Dendritic cell treated with granulocyte-macrophage colony-stimulating factor and Interleukin-4, amounts not matched to agents 40 ng/mL and 50 ng/mL, for 4 days (primary cell): ENCODE data around the gene ANKRD44.

Experiments
- H3K27ac Mint-ChIP-seq: one replicate; pipeline ENCODE4 v1.8.0; 2022; ENCODE audit warnings: mild to moderate bottlenecking, mixed read lengths
- H3K27me3 Mint-ChIP-seq: one replicate; pipeline ENCODE4 v1.8.0; 2022; ENCODE audit warnings: mild to moderate bottlenecking, mixed read lengths
- H3K36me3 Mint-ChIP-seq: one replicate; pipeline ENCODE4 v1.8.0; 2022; ENCODE audit warnings: low read depth, mixed read lengths
- H3K4me1 Mint-ChIP-seq: one replicate; pipeline ENCODE4 v1.8.0; 2022; ENCODE audit warnings: low read depth, mixed read lengths
- H3K4me3 Mint-ChIP-seq: one replicate; pipeline ENCODE4 v1.8.0; 2022; ENCODE audit warnings: mild to moderate bottlenecking, moderate library complexity, mixed read lengths
- H3K9me3 Mint-ChIP-seq: one replicate; pipeline ENCODE4 v1.8.0; 2022; ENCODE audit warnings: mixed read lengths
- intact Hi-C: fragments of 100-400 bp; cut with micrococcal nuclease; formaldehyde crosslinking; loops from one replicate; pipeline ENCODE4 v1.15.0; 2022

The ANKRD44 gene

GRCh38 chr2:197189426-197190099 is 121.0 kb downstream of the ANKRD44 start:
- H3K4me3 Mint-ChIP-seq = no peak overlapping the region
- H3K27me3 Mint-ChIP-seq = no peaks in the 10 kb centered on the region
- H3K9me3 Mint-ChIP-seq = no peaks in the 10 kb centered on the region
- H3K27ac Mint-ChIP-seq = no peak overlapping the region
- intact Hi-C loops = loop anchor here (5.0 kb wide), 1 partner anchor 188 kb away; no protein-coding TSS in a partner anchor
- H3K4me1 Mint-ChIP-seq = peaks cover 35% of the 10 kb centered on the region
- peaks cover 26% of the 10 kb centered on the region for H3K36me3 Mint-ChIP-seq

GRCh38 chr2:197185676-197186075 is 124.9 kb downstream of the ANKRD44 start:
- Mint-ChIP-seq H3K27me3 (no peaks in the 10 kb centered on the region), H3K4me1 (peaks cover 48% of the 10 kb centered on the region), H3K9me3 (no peaks in the 10 kb centered on the region), H3K27ac (no peak overlapping the region), H3K36me3 (peaks cover 54% of the 10 kb centered on the region), H3K4me3 (no peak overlapping the region)
- intact Hi-C loops = no loop called here

GRCh38 chr2:197184959-197185586 is 125.5 kb downstream of the ANKRD44 start:
- Mint-ChIP-seq H3K9me3 (no peaks in the 10 kb centered on the region), H3K27ac (no peak overlapping the region), H3K36me3 (peaks cover 60% of the 10 kb centered on the region), H3K4me3 (no peak overlapping the region), H3K27me3 (no peaks in the 10 kb centered on the region), H3K4me1 (peaks cover 48% of the 10 kb centered on the region)
- intact Hi-C loops = no loop called here

GRCh38 chr2:197183355-197183754 is 127.2 kb downstream of the ANKRD44 start:
- intact Hi-C loops = no loop called here
- peaks cover 71% of the 10 kb centered on the region for H3K36me3 Mint-ChIP-seq
- no peaks in the 10 kb centered on the region for H3K9me3 Mint-ChIP-seq
- H3K4me3 Mint-ChIP-seq = no peak overlapping the region
- peaks cover 52% of the 10 kb centered on the region for H3K4me1 Mint-ChIP-seq
- H3K27me3 Mint-ChIP-seq = no peaks in the 10 kb centered on the region
- no peak overlapping the region for H3K27ac Mint-ChIP-seq

- Mint-ChIP-seq H3K4me3 (no peak overlapping the region), H3K36me3 (peaks cover 71% of the 10 kb centered on the region), H3K27me3 (no peaks in the 10 kb centered on the region), H3K9me3 (no peaks in the 10 kb centered on the region), H3K27ac (peak overlapping the region; percentile 5), H3K4me1 (peaks cover 45% of the 10 kb centered on the region)
- intact Hi-C loops = no loop called here
Measured at GRCh38 chr2:197182668-197183067, 127.9 kb downstream of the ANKRD44 start.

GRCh38 chr2:197181491-197181890 is 129.1 kb downstream of the ANKRD44 start:
- H3K4me1 Mint-ChIP-seq = peaks cover 42% of the 10 kb centered on the region
- H3K4me3 Mint-ChIP-seq = no peak overlapping the region
- H3K36me3 Mint-ChIP-seq = peaks cover 69% of the 10 kb centered on the region
- no peaks in the 10 kb centered on the region for H3K9me3 Mint-ChIP-seq
- no peak overlapping the region for H3K27ac Mint-ChIP-seq
- intact Hi-C loops = no loop called here
- no peaks in the 10 kb centered on the region for H3K27me3 Mint-ChIP-seq

- Mint-ChIP-seq H3K27ac (no peak overlapping the region), H3K36me3 (peaks cover 58% of the 10 kb centered on the region), H3K4me3 (no peak overlapping the region), H3K4me1 (peaks cover 49% of the 10 kb centered on the region), H3K9me3 (no peaks in the 10 kb centered on the region), H3K27me3 (no peaks in the 10 kb centered on the region)
- intact Hi-C loops = no loop called here
Measured at GRCh38 chr2:197179744-197180498, 130.7 kb downstream of the ANKRD44 start.

GRCh38 chr2:197176522-197176921 is 134.1 kb downstream of the ANKRD44 start:
- intact Hi-C loops = no loop called here
- no peak overlapping the region for H3K4me3 Mint-ChIP-seq
- no peak overlapping the region for H3K27ac Mint-ChIP-seq
- H3K9me3 Mint-ChIP-seq = no peaks in the 10 kb centered on the region
- H3K4me1 Mint-ChIP-seq = peaks cover 31% of the 10 kb centered on the region
- no peaks in the 10 kb centered on the region for H3K27me3 Mint-ChIP-seq
- peaks cover 43% of the 10 kb centered on the region for H3K36me3 Mint-ChIP-seq

- no peak overlapping the region for H3K27ac Mint-ChIP-seq
- peaks cover 47% of the 10 kb centered on the region for H3K36me3 Mint-ChIP-seq
- no peaks in the 10 kb centered on the region for H3K9me3 Mint-ChIP-seq
- H3K4me3 Mint-ChIP-seq = no peak overlapping the region
- intact Hi-C loops = loop anchor here (5.0 kb wide), 1 partner anchor 37 kb away; no protein-coding TSS in a partner anchor
- no peaks in the 10 kb centered on the region for H3K27me3 Mint-ChIP-seq
- H3K4me1 Mint-ChIP-seq = peaks cover 43% of the 10 kb centered on the region
Measured at GRCh38 chr2:197174539-197175094, 136.0 kb downstream of the ANKRD44 start.

- Mint-ChIP-seq H3K4me1 (peaks cover 54% of the 10 kb centered on the region), H3K27ac (no peak overlapping the region), H3K9me3 (no peaks in the 10 kb centered on the region), H3K27me3 (no peaks in the 10 kb centered on the region), H3K4me3 (no peak overlapping the region), H3K36me3 (peaks cover 45% of the 10 kb centered on the region)
- intact Hi-C loops = loop anchor here (5.0 kb wide), 1 partner anchor 34 kb away; no protein-coding TSS in a partner anchor
Measured at GRCh38 chr2:197171582-197171981, 139.0 kb downstream of the ANKRD44 start.

GRCh38 chr2:197170208-197170607 is 140.4 kb downstream of the ANKRD44 start:
- Mint-ChIP-seq H3K36me3 (peaks cover 46% of the 10 kb centered on the region), H3K4me1 (peaks cover 56% of the 10 kb centered on the region), H3K27ac (peak overlapping the region; percentile 51), H3K9me3 (no peaks in the 10 kb centered on the region), H3K27me3 (no peaks in the 10 kb centered on the region), H3K4me3 (no peak overlapping the region)
- intact Hi-C loops = loop anchor here (5.0 kb wide), 1 partner anchor 33 kb away; no protein-coding TSS in a partner anchor

GRCh38 chr2:197168705-197169104 is 141.9 kb downstream of the ANKRD44 start:
- intact Hi-C loops = loop anchor here (2.0 to 5.0 kb wide), 3 partner anchors 16 to 56 kb away; no protein-coding TSS in a partner anchor
- Mint-ChIP-seq H3K4me3 (no peak overlapping the region), H3K4me1 (peaks cover 60% of the 10 kb centered on the region), H3K9me3 (no peaks in the 10 kb centered on the region), H3K36me3 (peaks cover 51% of the 10 kb centered on the region), H3K27ac (peak overlapping the region; percentile 71), H3K27me3 (no peaks in the 10 kb centered on the region)

- no peaks in the 10 kb centered on the region for H3K27me3 Mint-ChIP-seq
- intact Hi-C loops = loop anchor here (2.0 to 5.0 kb wide), 3 partner anchors 15 to 55 kb away; no protein-coding TSS in a partner anchor
- H3K4me1 Mint-ChIP-seq = peaks cover 70% of the 10 kb centered on the region
- no peaks in the 10 kb centered on the region for H3K9me3 Mint-ChIP-seq
- peaks cover 59% of the 10 kb centered on the region for H3K36me3 Mint-ChIP-seq
- peak overlapping the region; percentile 71 for H3K27ac Mint-ChIP-seq
- H3K4me3 Mint-ChIP-seq = no peak overlapping the region
Measured at GRCh38 chr2:197167608-197168314, 142.8 kb downstream of the ANKRD44 start.
